Testis (tissue), 3 donors: ENCODE measurements around the gene ETFDH. TPM values are rescaled to one million over a fixed set of nuclear protein-coding genes. Genes with fewer than 3 reads are reported as not detected.

Experiments
- DNase-seq: peaks from one replicate; pipeline ENCODE4 v3.0.0-alpha.2; 2019
- H3K27ac ChIP-seq, 2 donors: fragments of 200-600 bp; sonication (generic); one replicate each; pipeline ENCODE4 v1.5.1; 2019
- H3K27me3 ChIP-seq: fragments of 200-600 bp; sonication (generic); one replicate; pipeline ENCODE4 v1.5.1; 2019
- H3K36me3 ChIP-seq: fragments of 200-600 bp; sonication (generic); one replicate; pipeline ENCODE4 v1.5.1; 2017; ENCODE audit warnings: low read depth; ENCODE audit errors: missing control alignments
- H3K4me1 ChIP-seq: fragments of 200-600 bp; sonication (generic); one replicate; pipeline ENCODE4 v1.5.1; 2019
- H3K4me3 ChIP-seq, 2 donors: fragments of 200-600 bp; sonication (generic); one replicate each; pipeline ENCODE4 v1.5.1; 2017 to 2019
- H3K9me3 ChIP-seq: fragments of 200-600 bp; sonication (generic); one replicate; pipeline ENCODE4 v1.5.1; 2017
- CTCF ChIP-seq, 3 experiments: fragments of 450-650 bp in 2 of 3; fragments of 200-600 bp in 1 of 3; sonication (generic) in 1 of 3; IDR thresholded peaks; one replicate each; pipeline ENCODE4 v1.5.1; 2016 to 2019; ENCODE audit warnings: antibody characterized with exemption in 3 of 3, mild to moderate bottlenecking in 2 of 3, moderate library complexity in 1 of 3
- POLR2A ChIP-seq: fragments of 450-650 bp; IDR thresholded peaks from one replicate; pipeline ENCODE4 v1.6.1; 2017; ENCODE audit warnings: antibody characterized with exemption, mild to moderate bottlenecking, moderate library complexity
- WGBS, 2 donors: methylation state at CpG; one replicate each; pipeline ENCODE4 v1.1.5; 2018; 5-methylcytosine and 5-hydroxymethylcytosine counted together
- intact Hi-C: fragments of 100-400 bp; cut with DNase I; formaldehyde crosslinking; loops from one replicate; pipeline ENCODE4 v1.15.1; 2023; ENCODE audit warnings: low total_unique reads
- polyA plus RNA-seq: library from polyadenylated mRNA; stranded (reverse); fragments of 350-450 nt; fragmentation: Illumina TruSeq; extraction: RNeasy Lipid Tissue Mini Kit (QIAGEN cat#74804); gene quantifications from one replicate; pipeline ENCODE4 v1.2.3, GENCODE V29; 2014; ENCODE audit warnings: low read depth, low replicate concordance; ENCODE audit not compliant: insufficient read depth
- total RNA-seq, 2 donors: library from RNA; depleted of rRNA; stranded (reverse); fragments of >200 nt; gene quantifications; one replicate each; pipeline ENCODE4 v1.2.3, GENCODE V29; 2016

Gene ETFDH
- total and polyA plus RNA-seq, 3 donors from 2014 or later = 26.0 to 37.8 (median 29.0) TPM

GRCh38 chr4:158667651-158668198 is 4.4 kb upstream of the ETFDH start:
- peaks cover under 1% of the 10 kb centered on the region for H3K4me1 ChIP-seq
- H3K4me3 ChIP-seq = no peak overlapping the region
- TF ChIP-seq CTCF (IDR thresholded peaks at IDR 0.05) (peak in 1 of 3 experiments; percentile 44), POLR2A (no peak)
- H3K9me3 ChIP-seq = no peaks in the 10 kb centered on the region
- intact Hi-C loops = no loop called here
- WGBS, 2 donors = 81 to 85% methylated on average over 3 of the region's 3 CpGs
- no peak for DNase-seq
- H3K36me3 ChIP-seq = no peaks in the 10 kb centered on the region
- no peaks in the 10 kb centered on the region for H3K27me3 ChIP-seq
- no peak overlapping the region for H3K27ac ChIP-seq

GRCh38 chr4:158669310-158669709 is 2.8 kb upstream of the ETFDH start:
- no peak overlapping the region for H3K4me3 ChIP-seq
- 66 to 76% methylated on average over 7 of the region's 7 CpGs for WGBS, 2 donors
- no peak for DNase-seq
- intact Hi-C loops = no loop called here
- H3K9me3 ChIP-seq = no peaks in the 10 kb centered on the region
- TF ChIP-seq POLR2A (no peak), CTCF (IDR thresholded peaks at IDR 0.05) (no peak)
- no peaks in the 10 kb centered on the region for H3K36me3 ChIP-seq
- peaks cover 5% of the 10 kb centered on the region for H3K4me1 ChIP-seq
- H3K27me3 ChIP-seq = no peaks in the 10 kb centered on the region
- H3K27ac ChIP-seq = no peak overlapping the region

- Histone ChIP-seq H3K4me1 (peaks cover 5% of the 10 kb centered on the region), H3K27me3 (no peaks in the 10 kb centered on the region), H3K4me3 (peak overlapping the region; percentile 89 to 97), H3K9me3 (no peaks in the 10 kb centered on the region), H3K27ac (peak overlapping the region; percentile 67 to 94), H3K36me3 (no peaks in the 10 kb centered on the region)
- peak; percentile 89 for DNase-seq
- 0 to 1% methylated on average over 17 to 20 of the region's 35 CpGs for WGBS, 2 donors
- intact Hi-C loops = no loop called here
- TF ChIP-seq CTCF (IDR thresholded peaks at IDR 0.05) = no peak
- no peak for TF ChIP-seq POLR2A
These were observed 976 bp upstream of the ETFDH start for GRCh38 chr4:158670975-158671664.

- H3K36me3 ChIP-seq = no peaks in the 10 kb centered on the region
- intact Hi-C loops = no loop called here
- WGBS, 2 donors = 0 to 1% methylated on average over 11 to 20 of the region's 20 CpGs
- no peak for DNase-seq
- H3K9me3 ChIP-seq = no peaks in the 10 kb centered on the region
- TF ChIP-seq CTCF (IDR thresholded peaks at IDR 0.05) (no peak), POLR2A (no peak)
- H3K27ac ChIP-seq = peak within 1 kb of the TSS; percentile 67 to 94
- H3K4me1 ChIP-seq = peaks cover 5% of the 10 kb centered on the region
- peak within 1 kb of the TSS; percentile 89 to 97 for H3K4me3 ChIP-seq
- H3K27me3 ChIP-seq = no peaks in the 10 kb centered on the region
These were observed 506 bp upstream of the ETFDH start, which contains the start of gene C4orf46 for GRCh38 chr4:158671665-158671914. Gene C4orf46 (minus strand): TSS chr4:158671887. CDS start chr4:158671801, 86 bp downstream.

GRCh38 chr4:158673633-158674032 is 1.5 kb downstream of the ETFDH start:
- Histone ChIP-seq H3K36me3 (no peaks in the 10 kb centered on the region), H3K4me1 (peaks cover 5% of the 10 kb centered on the region), H3K9me3 (no peaks in the 10 kb centered on the region), H3K4me3 (no peak overlapping the region), H3K27ac (no peak overlapping the region), H3K27me3 (no peaks in the 10 kb centered on the region)
- DNase-seq = no peak
- no peak for TF ChIP-seq CTCF (IDR thresholded peaks at IDR 0.05)
- TF ChIP-seq POLR2A = no peak
- 61 to 69% methylated on average over 3 of the region's 3 CpGs for WGBS, 2 donors
- intact Hi-C loops = no loop called here
